HEK293 (cell line): ENCODE data around the gene PDHX.

Experiments
- CTCF ChIA-PET: fragments of 350-600 bp; formaldehyde crosslinking; extraction: SDS; loops from one replicate; lab custom pipeline; 2021; ENCODE audit warnings: antibody characterized with exemption; lab: Yijun Ruan, JAX
- POLR2A ChIA-PET: fragments of 300-600 bp; formaldehyde crosslinking; extraction: SDS; loops from one replicate; lab custom pipeline; 2020; ENCODE audit warnings: antibody characterized with exemption, inconsistent platforms; lab: Yijun Ruan, JAX
- H3K27ac ChIP-seq: fragments of 200-500 bp; sonication (Bioruptor generic); 2 replicates; pipeline ENCODE4 v1.5.1; 2014; ENCODE audit warnings: low read depth, low read length, control low read depth, inconsistent platforms; ENCODE audit errors: extremely low read depth
- H3K36me3 ChIP-seq, 2 experiments: fragments of 200-500 bp in 1 of 2; sonication (Bioruptor generic) in 1 of 2; 1 replicate in 1 of 2; 2 replicates in 1 of 2; pipeline ENCODE4 v1.5.1; 2014 to 2017; ENCODE audit warnings: inconsistent platforms in 2 of 2, low read length in 2 of 2; ENCODE audit not compliant: control insufficient read depth in 2 of 2, insufficient read depth in 1 of 2
- H3K4me1 ChIP-seq: fragments of 200-500 bp; sonication (Bioruptor generic); 2 replicates; pipeline ENCODE4 v1.5.1; 2014; ENCODE audit warnings: mild to moderate bottlenecking, low read length, inconsistent platforms; ENCODE audit not compliant: control insufficient read depth, insufficient read depth
- H3K4me3 ChIP-seq: 2 replicates; pipeline ENCODE4 v1.5.1; 2011; ENCODE audit warnings: low read depth, mild to moderate bottlenecking, control low read depth, low read length, moderate library complexity
- H3K9me3 ChIP-seq: fragments of 200-500 bp; sonication (Bioruptor generic); 2 replicates; pipeline ENCODE4 v1.5.1; 2014; ENCODE audit warnings: low read depth, low read length, inconsistent platforms; ENCODE audit not compliant: control insufficient read depth, insufficient read depth
- EGR2 ChIP-seq: fragments of 450-650 bp; formaldehyde crosslinking; IDR thresholded peaks from 2 replicates; pipeline ENCODE4 v1.5.1; 2016; ENCODE audit warnings: low read depth, missing biosample characterization, missing genetic modification characterization
- IKZF3 ChIP-seq: fragments of 450-650 bp; IDR thresholded peaks from 2 replicates; pipeline ENCODE4 v1.5.0; 2018; ENCODE audit warnings: missing biosample characterization, mild to moderate bottlenecking, missing genetic modification characterization, moderate library complexity
- KLF10 ChIP-seq: fragments of 450-650 bp; IDR thresholded peaks from 2 replicates; pipeline ENCODE4 v1.5.1; 2018; ENCODE audit warnings: missing biosample characterization, mild to moderate bottlenecking, missing genetic modification characterization
- KLF7 ChIP-seq: fragments of 450-650 bp; formaldehyde crosslinking; IDR thresholded peaks from 2 replicates; pipeline ENCODE4 v1.5.1; 2016; ENCODE audit warnings: missing biosample characterization, missing genetic modification characterization, borderline replicate concordance
- REPIN1 ChIP-seq: fragments of 450-650 bp; formaldehyde crosslinking; IDR thresholded peaks from 2 replicates; pipeline ENCODE4 v1.5.1; 2017; ENCODE audit warnings: missing biosample characterization, missing genetic modification characterization, low read depth
- ZBTB48 ChIP-seq: fragments of 450-650 bp; formaldehyde crosslinking; IDR thresholded peaks from 2 replicates; pipeline ENCODE4 v1.5.1; 2016; ENCODE audit warnings: missing biosample characterization, missing genetic modification characterization
- ZBTB7A ChIP-seq: fragments of 450-650 bp; formaldehyde crosslinking; IDR thresholded peaks from 2 replicates; pipeline ENCODE4 v1.5.1; 2016; ENCODE audit warnings: low read depth, missing biosample characterization, missing genetic modification characterization
- ZFHX2 ChIP-seq: fragments of 450-650 bp; formaldehyde crosslinking; conservative IDR thresholded peaks from 2 replicates; pipeline ENCODE4 v1.5.1; 2016; ENCODE audit warnings: missing biosample characterization, missing genetic modification characterization
- ZIC2 ChIP-seq: fragments of 450-650 bp; formaldehyde crosslinking; IDR thresholded peaks from 2 replicates; pipeline ENCODE4 v1.5.1; 2016; ENCODE audit warnings: missing biosample characterization, missing genetic modification characterization
- ZNF10 ChIP-seq: fragments of 450-650 bp; formaldehyde crosslinking; IDR thresholded peaks from 2 replicates; pipeline ENCODE4 v1.5.1; 2017; ENCODE audit warnings: missing biosample characterization, missing genetic modification characterization
- ZNF140 ChIP-seq: fragments of 450-650 bp; formaldehyde crosslinking; IDR thresholded peaks from 2 replicates; pipeline ENCODE4 v1.5.1; 2016; ENCODE audit warnings: missing biosample characterization, missing genetic modification characterization
- ZNF155 ChIP-seq: fragments of 450-650 bp; formaldehyde crosslinking; IDR thresholded peaks from 2 replicates; pipeline ENCODE4 v1.5.1; 2016; ENCODE audit warnings: missing biosample characterization, missing genetic modification characterization
- ZNF169 ChIP-seq: fragments of 450-650 bp; formaldehyde crosslinking; IDR thresholded peaks from 2 replicates; pipeline ENCODE4 v1.5.1; 2016; ENCODE audit warnings: missing biosample characterization, missing genetic modification characterization
- ZNF324 ChIP-seq: fragments of 450-650 bp; formaldehyde crosslinking; IDR thresholded peaks from 2 replicates; pipeline ENCODE4 v1.5.1; 2016; ENCODE audit warnings: missing biosample characterization, missing genetic modification characterization
- ZNF335 ChIP-seq: fragments of 450-650 bp; formaldehyde crosslinking; conservative IDR thresholded peaks from 2 replicates; pipeline ENCODE4 v1.5.1; 2016; ENCODE audit warnings: missing biosample characterization, missing genetic modification characterization
- ZNF501 ChIP-seq: fragments of 450-650 bp; formaldehyde crosslinking; IDR thresholded peaks from 2 replicates; pipeline ENCODE4 v1.5.1; 2016; ENCODE audit warnings: missing biosample characterization, missing genetic modification characterization
- ZNF514 ChIP-seq: fragments of 450-650 bp; formaldehyde crosslinking; IDR thresholded peaks from 2 replicates; pipeline ENCODE4 v1.5.1; 2016; ENCODE audit warnings: missing biosample characterization, missing genetic modification characterization
- ZNF544 ChIP-seq: fragments of 450-650 bp; formaldehyde crosslinking; IDR thresholded peaks from 2 replicates; pipeline ENCODE4 v1.5.0; 2017; ENCODE audit warnings: missing biosample characterization, missing genetic modification characterization
- ZNF549 ChIP-seq: fragments of 450-650 bp; IDR thresholded peaks from 2 replicates; pipeline ENCODE4 v1.5.1; 2018; ENCODE audit warnings: missing biosample characterization, missing genetic modification characterization, mild to moderate bottlenecking, inconsistent platforms, moderate library complexity
- ZNF561 ChIP-seq: fragments of 450-650 bp; IDR thresholded peaks from 2 replicates; pipeline ENCODE4 v1.5.1; 2018; ENCODE audit warnings: missing biosample characterization, missing genetic modification characterization, borderline replicate concordance
- ZXDB ChIP-seq: fragments of 450-650 bp; formaldehyde crosslinking; IDR thresholded peaks from 2 replicates; pipeline ENCODE4 v1.5.1; 2016; ENCODE audit warnings: missing biosample characterization, missing genetic modification characterization
- TF ChIP-seq, protein P1 (sequence below): fragments of 450-650 bp; formaldehyde crosslinking; conservative IDR thresholded peaks from 2 replicates; pipeline ENCODE4 v1.5.1; 2016; ENCODE audit warnings: low read depth, missing biosample characterization, missing genetic modification characterization
- TF ChIP-seq, protein P2 (sequence below): fragments of 450-650 bp; formaldehyde crosslinking; IDR thresholded peaks from 2 replicates; pipeline ENCODE4 v1.5.1; 2016; ENCODE audit warnings: missing biosample characterization, missing genetic modification characterization

The PDHX gene

DNA sequence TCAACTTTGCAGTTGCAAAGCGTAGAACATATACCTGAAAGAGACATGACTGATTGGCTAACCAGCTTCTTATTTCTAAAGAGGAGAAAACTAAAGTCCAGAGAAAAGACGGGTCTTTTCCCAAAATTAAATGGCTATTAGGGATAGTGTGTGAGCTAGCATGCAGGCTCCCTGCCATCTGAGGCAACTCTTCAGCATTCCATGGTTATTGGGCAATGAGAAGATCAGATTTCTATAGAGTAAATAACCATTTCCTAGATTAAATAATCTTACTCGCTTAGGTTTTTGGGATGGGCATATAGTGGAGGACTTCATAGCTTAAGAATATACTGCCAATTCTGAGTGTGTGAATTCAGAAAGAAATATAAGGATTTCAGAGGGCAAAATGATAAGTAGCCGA is 95.0 kb downstream of the PDHX start:
- no peaks in the 10 kb centered on the region for H3K9me3 ChIP-seq
- no peaks in the 10 kb centered on the region for H3K36me3 ChIP-seq
- ChIA-PET CTCF (interaction anchor here (0.6 kb wide), 1 partner anchor 86 kb away, joined by 5 read pairs; no protein-coding TSS in a partner anchor), POLR2A (no interaction called here)
- H3K4me1 ChIP-seq = 0 out of 2 replicates have a peak, but pooled peaks cover 5% of the 10 kb centered on the region
- TF ChIP-seq, protein P1, sequence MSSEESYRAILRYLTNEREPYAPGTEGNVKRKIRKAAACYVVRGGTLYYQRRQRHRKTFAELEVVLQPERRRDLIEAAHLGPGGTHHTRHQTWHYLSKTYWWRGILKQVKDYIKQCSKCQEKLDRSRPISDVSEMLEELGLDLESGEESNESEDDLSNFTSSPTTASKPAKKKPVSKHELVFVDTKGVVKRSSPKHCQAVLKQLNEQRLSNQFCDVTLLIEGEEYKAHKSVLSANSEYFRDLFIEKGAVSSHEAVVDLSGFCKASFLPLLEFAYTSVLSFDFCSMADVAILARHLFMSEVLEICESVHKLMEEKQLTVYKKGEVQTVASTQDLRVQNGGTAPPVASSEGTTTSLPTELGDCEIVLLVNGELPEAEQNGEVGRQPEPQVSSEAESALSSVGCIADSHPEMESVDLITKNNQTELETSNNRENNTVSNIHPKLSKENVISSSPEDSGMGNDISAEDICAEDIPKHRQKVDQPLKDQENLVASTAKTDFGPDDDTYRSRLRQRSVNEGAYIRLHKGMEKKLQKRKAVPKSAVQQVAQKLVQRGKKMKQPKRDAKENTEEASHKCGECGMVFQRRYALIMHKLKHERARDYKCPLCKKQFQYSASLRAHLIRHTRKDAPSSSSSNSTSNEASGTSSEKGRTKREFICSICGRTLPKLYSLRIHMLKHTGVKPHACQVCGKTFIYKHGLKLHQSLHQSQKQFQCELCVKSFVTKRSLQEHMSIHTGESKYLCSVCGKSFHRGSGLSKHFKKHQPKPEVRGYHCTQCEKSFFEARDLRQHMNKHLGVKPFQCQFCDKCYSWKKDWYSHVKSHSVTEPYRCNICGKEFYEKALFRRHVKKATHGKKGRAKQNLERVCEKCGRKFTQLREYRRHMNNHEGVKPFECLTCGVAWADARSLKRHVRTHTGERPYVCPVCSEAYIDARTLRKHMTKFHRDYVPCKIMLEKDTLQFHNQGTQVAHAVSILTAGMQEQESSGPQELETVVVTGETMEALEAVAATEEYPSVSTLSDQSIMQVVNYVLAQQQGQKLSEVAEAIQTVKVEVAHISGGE (tag by site-specific recombination) = no peak
- TF ChIP-seq ZXDB = no peak
- TF ChIP-seq ZNF561 (tag by site-specific recombination) = no peak
- TF ChIP-seq IKZF3 = no peak
- TF ChIP-seq ZNF549 (tag by site-specific recombination) = no peak
- no peak for TF ChIP-seq ZNF140
- H3K27ac ChIP-seq = no peak overlapping the region
- no peak overlapping the region for H3K4me3 ChIP-seq

- Histone ChIP-seq H3K27ac (no peak overlapping the region), H3K9me3 (no peaks in the 10 kb centered on the region), H3K36me3 (no peaks in the 10 kb centered on the region), H3K4me3 (no peak overlapping the region), H3K4me1 (0 out of 2 replicates have a peak, but pooled peaks cover 5% of the 10 kb centered on the region)
- TF ChIP-seq ZNF324 (no peak), KLF10 (tag by site-specific recombination) (no peak), ZBTB48 (tag by site-specific recombination) (no peak), ZNF501 (tag by site-specific recombination) (no peak), EGR2 (tag by site-specific recombination) (no peak), ZBTB7A (tag by site-specific recombination) (no peak), ZNF155 (tag by site-specific recombination) (no peak), REPIN1 (tag by site-specific recombination) (no peak), ZFHX2 (tag by site-specific recombination) (no peak), ZIC2 (no peak), ZNF514 (no peak), ZNF544 (no peak), ZNF10 (tag by site-specific recombination) (no peak), ZNF335 (tag by site-specific recombination) (no peak), KLF7 (tag by site-specific recombination) (no peak), ZNF169 (tag by site-specific recombination) (no peak)
- TF ChIP-seq, protein P1 (tag by site-specific recombination) = no peak
- TF ChIP-seq, protein P2, sequence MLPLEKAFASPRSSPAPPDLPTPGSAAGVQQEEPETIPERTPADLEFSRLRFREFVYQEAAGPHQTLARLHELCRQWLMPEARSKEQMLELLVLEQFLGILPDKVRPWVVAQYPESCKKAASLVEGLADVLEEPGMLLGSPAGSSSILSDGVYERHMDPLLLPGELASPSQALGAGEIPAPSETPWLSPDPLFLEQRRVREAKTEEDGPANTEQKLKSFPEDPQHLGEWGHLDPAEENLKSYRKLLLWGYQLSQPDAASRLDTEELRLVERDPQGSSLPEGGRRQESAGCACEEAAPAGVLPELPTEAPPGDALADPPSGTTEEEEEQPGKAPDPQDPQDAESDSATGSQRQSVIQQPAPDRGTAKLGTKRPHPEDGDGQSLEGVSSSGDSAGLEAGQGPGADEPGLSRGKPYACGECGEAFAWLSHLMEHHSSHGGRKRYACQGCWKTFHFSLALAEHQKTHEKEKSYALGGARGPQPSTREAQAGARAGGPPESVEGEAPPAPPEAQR = no peak
- CTCF ChIA-PET = no interaction called here
- POLR2A ChIA-PET = no interaction called here
Measured at GRCh38 chr11:35011944-35012343, 95.5 kb downstream of the PDHX start.
